B cell (primary cell): ENCODE data around the gene HCK. TPM values are rescaled to one million over a fixed set of nuclear protein-coding genes. Genes with fewer than 3 reads are reported as not detected.

Experiments used
- ATAC-seq: fragments of 200-7000 bp; cut with Tn5 transposase; one replicate; pipeline ENCODE4 v1.10.0; 2021; ENCODE audit warnings: low read depth, mild to moderate bottlenecking, moderate number of reproducible peaks, moderate library complexity
- CTCF ChIA-PET: fragments of 350-600 bp; sonication (Branson Sonifier 250); formaldehyde crosslinking; loops from one replicate; lab custom pipeline; 2021; ENCODE audit warnings: antibody characterized with exemption, inconsistent platforms; lab: Charles Lee
- POLR2A ChIA-PET: fragments of 350-600 bp; sonication (Branson Sonifier 250); formaldehyde crosslinking; loops from one replicate; lab custom pipeline; 2021; ENCODE audit warnings: antibody characterized with exemption; lab: Charles Lee
- DNase-seq: peaks from one replicate; pipeline ENCODE4 v3.0.0; 2013
- H2AFZ ChIP-seq: 2 replicates; pipeline ENCODE4 v1.6.1; 2012; ENCODE audit warnings: mild to moderate bottlenecking, low read depth, low read length; ENCODE audit not compliant: insufficient read depth, poor library complexity, severe bottlenecking
- H3K27ac ChIP-seq, 2 donors: 1 replicate in 1 of 2; 2 replicates in 1 of 2; pipeline ENCODE4 v1.5.1; 2012 to 2013; ENCODE audit warnings: low read length in 2 of 2, mild to moderate bottlenecking in 2 of 2, moderate library complexity in 1 of 2
- H3K27me3 ChIP-seq, 4 experiments: fragments of 200-600 bp in 1 of 4; sonication (generic) in 1 of 4; replicated peaks in 1 of 4; 1 replicate in 2 of 4; 2 replicates in 2 of 4; pipeline versions ENCODE4 v1.6.1 to v1.7.0; 2013 to 2016; ENCODE audit warnings: low read length in 3 of 4, mild to moderate bottlenecking in 2 of 4, mixed read lengths in 1 of 4, moderate library complexity in 1 of 4; ENCODE audit not compliant: insufficient read depth in 4 of 4, control insufficient read depth in 3 of 4; ENCODE audit errors: control extremely low read depth in 1 of 4
- H3K36me3 ChIP-seq, 2 experiments: replicated peaks in 1 of 2; 1 replicate in 1 of 2; 2 replicates in 1 of 2; pipeline versions ENCODE4 v1.6.1 to v1.7.1; 2013; ENCODE audit warnings: low read length in 1 of 2; ENCODE audit not compliant: insufficient read depth in 2 of 2, control insufficient read depth in 1 of 2; ENCODE audit errors: control extremely low read depth in 1 of 2, extremely low read depth in 1 of 2
- H3K4me1 ChIP-seq, 2 donors: fragments of 200-600 bp in 1 of 2; sonication (generic) in 1 of 2; 1 replicate in 1 of 2; 2 replicates in 1 of 2; pipeline versions ENCODE4 v1.5.1 to v1.6.1; 2013 to 2017; ENCODE audit warnings: low read length in 2 of 2; ENCODE audit not compliant: control insufficient read depth in 2 of 2, insufficient read depth in 2 of 2
- H3K4me2 ChIP-seq: replicated peaks from 2 replicates; pipeline ENCODE3; 2012; ENCODE audit warnings: mild to moderate bottlenecking, low read depth, low read length; ENCODE audit not compliant: poor library complexity, severe bottlenecking
- H3K4me3 ChIP-seq, 5 experiments: fragments of 200-600 bp in 1 of 5; sonication (generic) in 1 of 5; 1 replicate in 3 of 5; 2 replicates in 2 of 5; pipeline versions ENCODE4 v1.5.1 to v1.7.0; 2011 to 2016; ENCODE audit warnings: low read length in 4 of 5, mild to moderate bottlenecking in 4 of 5, low read depth in 2 of 5, control low read depth in 1 of 5, moderate library complexity in 1 of 5; ENCODE audit not compliant: insufficient read depth in 1 of 5; ENCODE audit errors: control extremely low read depth in 1 of 5, extremely low read depth in 1 of 5
- H3K79me2 ChIP-seq: fragments of 200-600 bp; sonication (generic); one replicate; pipeline ENCODE4 v1.6.0; 2016; ENCODE audit warnings: low read length; ENCODE audit not compliant: control insufficient read depth, insufficient read depth
- H3K9ac ChIP-seq: fragments of 200-600 bp; sonication (generic); 2 replicates; pipeline ENCODE4 v1.6.1; 2017; ENCODE audit warnings: mild to moderate bottlenecking, low read length, moderate library complexity
- H3K9me3 ChIP-seq, 3 donors: one replicate each; pipeline versions ENCODE4 v1.6.1 to v1.7.1; 2013; ENCODE audit warnings: low read length in 2 of 3; ENCODE audit not compliant: control insufficient read depth in 2 of 3, insufficient read depth in 1 of 3; ENCODE audit errors: control extremely low read depth in 1 of 3
- H4K20me1 ChIP-seq: 2 replicates; pipeline ENCODE4 v1.6.0; 2012; ENCODE audit warnings: mild to moderate bottlenecking, low read length; ENCODE audit not compliant: insufficient read depth, control insufficient read depth, poor library complexity, severe bottlenecking
- H3K27ac Mint-ChIP-seq: one replicate; pipeline ENCODE4 v1.8.0; 2021; ENCODE audit warnings: mixed read lengths
- H3K27me3 Mint-ChIP-seq: one replicate; pipeline ENCODE4 v1.8.0; 2021; ENCODE audit warnings: mixed read lengths
- H3K4me1 Mint-ChIP-seq: one replicate; pipeline ENCODE4 v1.8.0; 2021; ENCODE audit warnings: mixed read lengths
- H3K4me3 Mint-ChIP-seq: one replicate; pipeline ENCODE4 v1.8.0; 2021; ENCODE audit warnings: mixed read lengths
- H3K9me3 Mint-ChIP-seq: one replicate; pipeline ENCODE4 v1.8.0; 2022; ENCODE audit warnings: mixed read lengths; ENCODE audit not compliant: insufficient read depth
- CTCF ChIP-seq: fragments of 200-600 bp; IDR thresholded peaks from one replicate; pipeline ENCODE4 v1.8.0; 2022; ENCODE audit warnings: antibody characterized with exemption, mild to moderate bottlenecking
- EZH2 ChIP-seq: IDR thresholded peaks from 2 replicates; pipeline ENCODE4 v1.6.1; 2012; ENCODE audit warnings: borderline replicate concordance, low read depth, mild to moderate bottlenecking, moderate library complexity, low read length; ENCODE audit not compliant: insufficient read depth, poor library complexity, severe bottlenecking
- WGBS: methylation state at CpG from one replicate; pipeline ENCODE4 v1.1.5; 2013; ENCODE audit warnings: missing lambda C conversion rate; ENCODE audit not compliant: insufficient coverage; 5-methylcytosine and 5-hydroxymethylcytosine counted together
- intact Hi-C: fragments of 100-400 bp; cut with micrococcal nuclease; formaldehyde crosslinking; loops from one replicate; pipeline ENCODE4 v1.10.0; 2022
- polyA plus RNA-seq: library from polyadenylated mRNA; depleted of rRNA; stranded (reverse); fragments of >200 nt; gene quantifications from 2 replicates; pipeline ENCODE4 v1.2.3, GENCODE V29; 2012
- total RNA-seq, 2 donors: library from RNA; stranded (reverse); fragments of 120-200 nt in 1 of 2; gene quantifications; 1 replicate in 1 of 2; 2 replicates in 1 of 2; pipeline versions ENCODE4 v1.2.3 to v1.2.4, GENCODE V29; 2013 to 2022

The HCK gene
- total and polyA plus RNA-seq, 2 donors (not counting 1 experiment from before 2014, with no cell fraction given): 33.3 to 48.6 TPM

GRCh38 chr20:32012159-32012688 is 39.8 kb upstream of the HCK start:
- TF ChIP-seq CTCF (no peak), EZH2 (no peak)
- Histone ChIP-seq H3K4me1 (no peaks in the 10 kb centered on the region), H2AFZ (no peak overlapping the region), H3K4me3 (no peak overlapping the region), H3K27ac (no peak overlapping the region), H3K4me2 (no peak overlapping the region), H3K27me3 (peaks cover 0 to 19% (median 4%) of the 10 kb centered on the region in 4 experiments), H3K9ac (no peak overlapping the region), H4K20me1 (no peaks in the 10 kb centered on the region), H3K36me3 (no peaks in the 10 kb centered on the region), H3K9me3 (no peaks in the 10 kb centered on the region), H3K79me2 (no peaks in the 10 kb centered on the region)
- 100% methylated on average over 1 of the region's 5 CpGs for WGBS
- ChIA-PET CTCF (interaction anchor here (0.7 to 1.6 kb wide), 4 partner anchors 18 to 189 kb away, joined by 3 to 8 read pairs (median 4); no protein-coding TSS in a partner anchor), POLR2A (no interaction called here)
- H3K4me3 Mint-ChIP-seq: no peak overlapping the region
- peaks cover 45% of the 10 kb centered on the region for H3K27me3 Mint-ChIP-seq
- H3K4me1 Mint-ChIP-seq: no peaks in the 10 kb centered on the region
- intact Hi-C loops: no loop called here
- no peak for DNase-seq
- ATAC-seq: no peak
- no peak overlapping the region for H3K27ac Mint-ChIP-seq
- H3K9me3 Mint-ChIP-seq: no peaks in the 10 kb centered on the region

- H3K4me1 Mint-ChIP-seq: peaks cover 9% of the 10 kb centered on the region
Observed at GRCh38 chr20:32013326-32013725, 38.7 kb upstream of the HCK start.

More at GRCh38 chr20:32013326-32013725, 38.7 kb upstream of the HCK start:
- H3K9ac ChIP-seq: no peak overlapping the region
- intact Hi-C loops: no loop called here
- Mint-ChIP-seq H3K27ac (no peak overlapping the region), H3K27me3 (peaks cover 49% of the 10 kb centered on the region), H3K9me3 (no peaks in the 10 kb centered on the region), H3K4me3 (no peak overlapping the region)
- H3K36me3 ChIP-seq: no peaks in the 10 kb centered on the region
- H3K79me2 ChIP-seq: no peaks in the 10 kb centered on the region
- H3K27me3 ChIP-seq: peaks cover 0 to 25% (median 9%) of the 10 kb centered on the region in 4 experiments
- no CpG with 5 or more reads among the region's 7 CpGs for WGBS
- no peak overlapping the region for H3K4me2 ChIP-seq
- H4K20me1 ChIP-seq: no peaks in the 10 kb centered on the region
- ChIA-PET CTCF (interaction anchor here (1.3 to 1.6 kb wide), 2 partner anchors 18 to 78 kb away, joined by 6 to 8 read pairs; no protein-coding TSS in a partner anchor), POLR2A (no interaction called here)
- TF ChIP-seq EZH2 (no peak), CTCF (no peak)
- no peak overlapping the region for H3K4me3 ChIP-seq
- peaks cover 0 to 4% (median 0%) of the 10 kb centered on the region in 3 donors for H3K9me3 ChIP-seq
- DNase-seq (no peak), ATAC-seq (no peak)
- no peak overlapping the region for H2AFZ ChIP-seq
- H3K27ac ChIP-seq: no peak overlapping the region
- H3K4me1 ChIP-seq: peaks cover 5 to 6% of the 10 kb centered on the region in 2 donors
